ENCODE measurements around the gene TBX21. TPM values are rescaled to one million over a fixed set of nuclear protein-coding genes. Genes with fewer than 3 reads are reported as not detected.

TBX21 gene
- total and polyA plus RNA-seq, 3 experiments from 2014 or later, result 37.8 to 59.6 (median 39.8) TPM

DNA sequence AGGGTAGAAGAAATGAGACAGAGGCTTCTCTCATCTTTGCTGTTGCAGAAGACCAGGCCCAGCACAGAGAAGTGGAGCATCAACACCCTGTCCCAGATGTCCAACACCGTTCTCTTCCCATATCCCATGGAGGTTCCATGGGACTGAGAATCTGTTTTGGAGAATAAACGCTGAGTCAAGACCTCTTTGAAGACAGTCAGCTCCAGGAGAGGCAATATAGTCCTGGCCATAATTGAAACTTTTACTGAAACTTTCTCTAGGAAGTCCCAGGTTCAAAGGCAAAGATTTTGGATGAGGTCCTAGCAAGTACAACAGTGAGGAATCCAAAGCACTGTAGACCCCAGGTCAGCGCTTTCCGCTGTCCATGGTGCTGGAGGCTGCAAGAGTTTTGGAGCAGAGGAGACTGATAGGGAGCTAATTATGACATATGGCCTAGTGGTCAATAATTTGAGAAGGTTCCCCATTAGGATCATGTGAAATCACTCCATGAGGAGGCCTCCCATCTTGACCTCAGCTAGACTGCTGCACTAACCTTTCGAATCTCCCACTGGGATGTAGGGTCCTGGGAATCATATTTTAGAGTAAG lies 52.6 kb downstream of the TBX21 start:
- Mint-ChIP-seq H3K27ac (no peak overlapping the region), H3K4me3 (no peak overlapping the region), H3K4me1 (peaks cover 9 to 13% (median 13%) of the 10 kb centered on the region in 3 donors), H3K9me3 (peaks cover 0 to 3% (median 0%) of the 10 kb centered on the region in 5 donors), H3K27me3 (peaks cover 18 to 52% of the 10 kb centered on the region in 2 donors), H3K36me3 (no peaks in the 10 kb centered on the region)
- H3K4me3 ChIP-seq (ENCODE audit: low read length), result no peak overlapping the region
- no peaks in the 10 kb centered on the region for H3K36me3 ChIP-seq (ENCODE audit: insufficient read depth, low read length)
- CTCF ChIA-PET, result interaction anchor here (1.4 kb wide), 1 partner anchor 92 kb away, joined by 3 read pairs; no protein-coding TSS in a partner anchor
- H3K27me3 ChIP-seq (ENCODE audit: insufficient read depth, low read length, poor library complexity, severe bottlenecking), result peaks cover 8% of the 10 kb centered on the region
- DNase-seq, result no peak
- no peak overlapping the region for H3K27ac ChIP-seq (ENCODE audit: low read depth, low read length)
- peaks cover 5% of the 10 kb centered on the region for H3K4me1 ChIP-seq (ENCODE audit: insufficient read depth, low read length)
- no peaks in the 10 kb centered on the region for H3K9me3 ChIP-seq (ENCODE audit: low read length)
- POLR2A ChIA-PET, result interaction anchor here (1.0 kb wide), 1 partner anchor 53 kb away, joined by 3 read pairs; the partner anchor contains the start of gene TBX21

DNA sequence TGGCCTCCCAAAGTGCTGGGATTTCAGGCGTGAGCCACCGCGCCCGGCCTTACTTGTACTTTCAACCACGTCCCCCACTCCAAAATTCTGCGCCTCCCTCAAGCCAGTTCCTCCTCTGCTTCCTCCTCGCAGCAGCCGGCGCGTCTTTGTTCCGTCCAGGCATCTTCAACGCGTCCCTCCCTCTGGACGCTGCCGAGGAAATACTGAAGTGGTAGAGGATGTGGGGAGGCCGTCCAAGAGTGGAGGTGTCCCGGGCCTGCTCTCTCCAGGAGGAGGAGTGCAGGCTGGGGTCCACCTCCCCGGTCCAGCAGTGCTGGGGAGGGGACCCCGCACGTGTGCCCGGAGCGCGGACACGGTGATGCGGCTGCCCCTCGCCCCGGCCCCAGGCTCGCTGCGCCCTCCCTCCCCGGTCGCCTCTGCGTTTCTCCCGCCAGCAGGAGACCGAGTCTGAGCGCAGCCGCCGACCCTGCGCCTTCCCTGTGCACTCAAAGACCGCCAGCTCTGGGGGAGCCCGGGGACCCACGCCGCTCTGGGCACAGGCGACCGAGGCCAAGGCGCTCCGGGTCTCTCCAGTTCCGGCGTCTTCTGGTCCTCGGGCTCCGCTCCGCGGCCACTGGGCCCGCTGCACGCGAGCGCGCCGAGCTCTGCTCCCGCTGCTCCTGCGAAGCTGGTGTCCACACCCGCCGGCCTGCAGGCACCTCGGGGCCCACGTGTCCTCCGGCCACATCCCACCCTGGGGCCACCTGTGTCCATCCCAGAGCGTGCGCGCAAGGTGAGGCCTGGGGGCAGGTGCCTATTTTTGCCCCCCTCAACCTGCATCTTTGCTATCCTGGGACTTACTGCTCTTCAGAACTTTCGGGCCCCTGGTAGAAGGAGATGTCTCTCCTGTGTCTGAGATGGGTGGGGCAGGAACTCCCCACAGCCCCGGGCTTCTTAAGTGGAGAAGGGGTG lies 56.9 kb downstream of the TBX21 start:
- Histone ChIP-seq H3K27me3 (ENCODE audit: insufficient read depth, low read length, poor library complexity, severe bottlenecking) (peaks cover 18% of the 10 kb centered on the region), H3K27ac (ENCODE audit: low read depth, low read length) (no peak overlapping the region), H3K4me1 (ENCODE audit: insufficient read depth, low read length) (peaks cover 5% of the 10 kb centered on the region), H3K4me3 (ENCODE audit: low read length) (peak overlapping the region; percentile 41), H3K36me3 (ENCODE audit: insufficient read depth, low read length) (no peaks in the 10 kb centered on the region), H3K9me3 (ENCODE audit: low read length) (no peaks in the 10 kb centered on the region)
- Mint-ChIP-seq H3K9me3 (peaks cover 0 to 3% (median 0%) of the 10 kb centered on the region in 5 donors), H3K27me3 (peaks cover 43 to 60% of the 10 kb centered on the region in 2 donors), H3K27ac (no peak overlapping the region), H3K36me3 (no peaks in the 10 kb centered on the region), H3K4me3 (peak overlapping the region; percentile 49 to 89 (median 78)), H3K4me1 (peaks cover 9 to 16% (median 15%) of the 10 kb centered on the region in 3 donors)
- DNase-seq, result peak; percentile 25 to 71 (median 43)
- ChIA-PET CTCF (interaction anchor here (0.7 to 2.1 kb wide), 9 partner anchors 57 to 128 kb away, joined by 3 to 10 read pairs (median 4); partner anchors contain the start of genes TBKBP1 and TBX21), POLR2A (interaction anchor here (0.8 kb wide), 1 partner anchor 57 kb away, joined by 4 read pairs; the partner anchor contains the start of gene TBX21)

- no peak for DNase-seq
- peaks cover 0 to 3% (median 0%) of the 10 kb centered on the region in 5 donors for H3K9me3 Mint-ChIP-seq
- Histone ChIP-seq H3K9me3 (ENCODE audit: low read length) (no peaks in the 10 kb centered on the region), H3K4me1 (ENCODE audit: insufficient read depth, low read length) (peaks cover 5% of the 10 kb centered on the region), H3K36me3 (ENCODE audit: insufficient read depth, low read length) (no peaks in the 10 kb centered on the region), H3K27ac (ENCODE audit: low read depth, low read length) (no peak overlapping the region), H3K27me3 (ENCODE audit: insufficient read depth, low read length, poor library complexity, severe bottlenecking) (peaks cover 18% of the 10 kb centered on the region), H3K4me3 (ENCODE audit: low read length) (no peak overlapping the region)
- POLR2A ChIA-PET, result interaction anchor here (0.6 kb wide), 1 partner anchor 119 kb away, joined by 3 read pairs; no protein-coding TSS in a partner anchor
- no peak overlapping the region for H3K27ac Mint-ChIP-seq
- peak overlapping the region in 2 of 7 donors; percentile 58 to 73 for H3K4me3 Mint-ChIP-seq
- peaks cover 9 to 16% (median 15%) of the 10 kb centered on the region in 3 donors for H3K4me1 Mint-ChIP-seq
- no peaks in the 10 kb centered on the region for H3K36me3 Mint-ChIP-seq
- CTCF ChIA-PET, result interaction anchor here (1.2 to 2.1 kb wide), 2 partner anchors 11 to 91 kb away, joined by 3 to 10 read pairs; no protein-coding TSS in a partner anchor
- peaks cover 47 to 65% of the 10 kb centered on the region in 2 donors for H3K27me3 Mint-ChIP-seq
Observed at GRCh38 chr17:47791025-47791424, 58.0 kb downstream of the TBX21 start.

GRCh38 chr17:47792457-47792856 lies 59.4 kb downstream of the TBX21 start:
- no peak for DNase-seq
- Mint-ChIP-seq H3K4me1 (peaks cover 9 to 16% (median 15%) of the 10 kb centered on the region in 3 donors), H3K27ac (no peak overlapping the region), H3K4me3 (no peak overlapping the region), H3K36me3 (no peaks in the 10 kb centered on the region), H3K27me3 (peaks cover 47 to 68% of the 10 kb centered on the region in 2 donors), H3K9me3 (peaks cover 0 to 3% (median 0%) of the 10 kb centered on the region in 5 donors)
- Histone ChIP-seq H3K4me1 (ENCODE audit: insufficient read depth, low read length) (peaks cover 5% of the 10 kb centered on the region), H3K4me3 (ENCODE audit: low read length) (no peak overlapping the region), H3K36me3 (ENCODE audit: insufficient read depth, low read length) (no peaks in the 10 kb centered on the region), H3K27me3 (ENCODE audit: insufficient read depth, low read length, poor library complexity, severe bottlenecking) (peaks cover 18% of the 10 kb centered on the region), H3K9me3 (ENCODE audit: low read length) (no peaks in the 10 kb centered on the region), H3K27ac (ENCODE audit: low read depth, low read length) (no peak overlapping the region)
- ChIA-PET POLR2A (no interaction called here), CTCF (interaction anchor here (1.2 kb wide), 1 partner anchor 59 kb away, joined by 3 read pairs; the partner anchor contains the start of gene TBX21)

DNA sequence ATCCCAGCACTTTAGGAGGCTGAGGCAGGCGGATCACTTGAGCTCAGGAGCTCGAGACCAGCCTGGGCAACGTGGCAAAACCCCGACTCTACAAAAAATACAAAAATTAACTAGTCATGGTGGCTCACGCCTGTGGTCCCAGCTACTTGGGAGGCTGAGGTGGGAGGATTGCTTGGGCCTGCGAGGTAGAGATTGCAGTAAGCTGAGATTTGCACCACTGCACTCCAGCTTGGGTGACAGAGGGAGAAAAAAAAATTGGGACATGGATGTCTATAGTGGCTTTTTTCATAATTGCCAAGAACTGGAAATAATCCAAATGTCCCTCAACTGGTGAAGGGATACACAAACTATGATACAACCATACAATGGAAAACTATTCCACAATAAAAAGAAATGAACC lies 59.9 kb downstream of the TBX21 start:
- no peak for DNase-seq
- Histone ChIP-seq H3K4me1 (ENCODE audit: insufficient read depth, low read length) (peaks cover 5% of the 10 kb centered on the region), H3K36me3 (ENCODE audit: insufficient read depth, low read length) (no peaks in the 10 kb centered on the region), H3K27ac (ENCODE audit: low read depth, low read length) (no peak overlapping the region), H3K9me3 (ENCODE audit: low read length) (no peaks in the 10 kb centered on the region), H3K4me3 (ENCODE audit: low read length) (no peak overlapping the region), H3K27me3 (ENCODE audit: insufficient read depth, low read length, poor library complexity, severe bottlenecking) (peaks cover 18% of the 10 kb centered on the region)
- Mint-ChIP-seq H3K36me3 (no peaks in the 10 kb centered on the region), H3K4me1 (peaks cover 9 to 16% (median 15%) of the 10 kb centered on the region in 3 donors), H3K4me3 (no peak overlapping the region), H3K9me3 (no peaks in the 10 kb centered on the region), H3K27me3 (peaks cover 45 to 73% of the 10 kb centered on the region in 2 donors), H3K27ac (no peak overlapping the region)
- ChIA-PET POLR2A (no interaction called here), CTCF (interaction anchor here (1.2 kb wide), 1 partner anchor 60 kb away, joined by 3 read pairs; the partner anchor contains the start of gene TBX21)

Other genes with a start within 250 kb of the TBX21 start
- gene NPEPPS, start 202.1 kb upstream of the TBX21 start, total RNA-seq, result 100 to 1,000 TPM in 1 of 2 experiments, 10 to 100 TPM in 1; 98.0 to 101 TPM
- 48.9 TPM for gene NPEPPS, start 202.1 kb upstream of the TBX21 start, polyA plus RNA-seq
- gene KPNB1, start 83.3 kb upstream of the TBX21 start, total RNA-seq, result 100 to 1,000 TPM; 907 to 915 TPM
- gene KPNB1, start 83.3 kb upstream of the TBX21 start, polyA plus RNA-seq, result 35.9 TPM
- gene TBKBP1, start 39.1 kb upstream of the TBX21 start, total RNA-seq, result 1 to 10 TPM; 6.6 to 6.7 TPM
- 1.8 TPM for gene TBKBP1, start 39.1 kb upstream of the TBX21 start, polyA plus RNA-seq
- gene OSBPL7, start 88.6 kb downstream of the TBX21 start, total RNA-seq, result 10 to 100 TPM; 16.9 to 17.5 TPM
- 11.0 TPM for gene OSBPL7, start 88.6 kb downstream of the TBX21 start, polyA plus RNA-seq
- gene MRPL10, start 98.3 kb downstream of the TBX21 start, total RNA-seq, result 10 to 100 TPM; 67.0 to 67.7 TPM
- gene MRPL10, start 98.3 kb downstream of the TBX21 start, polyA plus RNA-seq, result 59.8 TPM
- under 1 TPM; 0.49 to 0.83 TPM for gene LRRC46, start 98.4 kb downstream of the TBX21 start, total RNA-seq
- 0.28 TPM for gene LRRC46, start 98.4 kb downstream of the TBX21 start, polyA plus RNA-seq
- 10 to 100 TPM; 17.3 to 18.0 TPM for gene SCRN2, start 108.0 kb downstream of the TBX21 start, total RNA-seq
- gene SCRN2, start 108.0 kb downstream of the TBX21 start, polyA plus RNA-seq, result 17.2 TPM
- gene SP6, start 117.9 kb downstream of the TBX21 start, total RNA-seq, result under 1 TPM; 0.07 to 0.09 TPM
- gene SP6, start 117.9 kb downstream of the TBX21 start, polyA plus RNA-seq, result 0.59 TPM
- gene SP2, start 163.0 kb downstream of the TBX21 start, total RNA-seq, result 10 to 100 TPM; 21.5 to 22.1 TPM
- 13.4 TPM for gene SP2, start 163.0 kb downstream of the TBX21 start, polyA plus RNA-seq
- gene PNPO, start 208.3 kb downstream of the TBX21 start, total RNA-seq, result 10 to 100 TPM; 55.5 to 57.7 TPM
- 20.3 TPM for gene PNPO, start 208.3 kb downstream of the TBX21 start, polyA plus RNA-seq
- not detected for gene PRR15L, start 224.6 kb downstream of the TBX21 start, total RNA-seq
- not detected for gene PRR15L, start 224.6 kb downstream of the TBX21 start, polyA plus RNA-seq
- 100 to 1,000 TPM; 178 to 184 TPM for gene CDK5RAP3, start 237.9 kb downstream of the TBX21 start, total RNA-seq
- gene CDK5RAP3, start 237.9 kb downstream of the TBX21 start, polyA plus RNA-seq, result 81.3 TPM